Measurements from ENCODE around the gene TIGIT.

GRCh38 chr3:114318295-114318694, 24.5 kb downstream of the TIGIT start:
- TF ChIP-seq CTCF (IDR thresholded peaks at IDR 0.05; ENCODE audit: insufficient read depth, low read length) (no peak), POLR2AphosphoS5 (IDR thresholded peaks at IDR 0.05; ENCODE audit: low read depth) (no peak)

Data from HL-60 (cell line).